Panc1 (cell line): ENCODE data around the gene RRAS2. TPM values are rescaled to one million over a fixed set of nuclear protein-coding genes. Genes with fewer than 3 reads are reported as not detected.

Experiments
- ATAC-seq: fragments of 200-7000 bp; cut with Tn5 transposase; 2 replicates; pipeline ENCODE4 v1.9.1; 2020; ENCODE audit warnings: mild to moderate bottlenecking, moderate library complexity
- BruUV-seq: library from RNA; stranded (reverse); fragments of 400-500 nt; replicated peaks from 2 replicates; lab custom pipeline; 2021; lab: Mats Ljungman, UMichigan
- CTCF ChIA-PET: fragments of 300-600 bp; sonication (Branson Sonifier 250); formaldehyde crosslinking; loops from one replicate; lab custom pipeline; 2022; ENCODE audit warnings: antibody characterized with exemption; lab: Charles Lee
- POLR2A ChIA-PET: fragments of 300-600 bp; sonication (Branson Sonifier 250); formaldehyde crosslinking; loops from one replicate; lab custom pipeline; 2022; ENCODE audit warnings: antibody characterized with exemption; lab: Charles Lee
- DNase-seq: peaks from one replicate; pipeline ENCODE4 v3.0.0-alpha.2; 2010; ENCODE audit warnings: low read depth, low spot score
- H3K27ac ChIP-seq: 2 replicates; pipeline ENCODE4 v1.5.1; 2011; ENCODE audit warnings: mild to moderate bottlenecking, low read length, inconsistent platforms
- H3K27me3 ChIP-seq: fragments of 200-500 bp; sonication (Bioruptor generic); 2 replicates; pipeline ENCODE4 v1.6.0; 2014; ENCODE audit warnings: low read length, inconsistent platforms; ENCODE audit not compliant: control insufficient read depth, insufficient read depth
- H3K36me3 ChIP-seq: fragments of 200-500 bp; sonication (Bioruptor generic); 2 replicates; pipeline ENCODE4 v1.5.1; 2014; ENCODE audit warnings: inconsistent platforms, mild to moderate bottlenecking, low read length, moderate library complexity; ENCODE audit not compliant: control insufficient read depth, insufficient read depth
- H3K4me1 ChIP-seq: 2 replicates; pipeline ENCODE4 v1.5.1; 2011; ENCODE audit warnings: inconsistent platforms, mild to moderate bottlenecking, low read length, moderate library complexity; ENCODE audit not compliant: control insufficient read depth, insufficient read depth
- H3K4me3 ChIP-seq, 2 experiments: 2 replicates each; pipeline ENCODE4 v1.5.1; 2011 to 2012; ENCODE audit warnings: low read depth in 2 of 2, low read length in 2 of 2, mild to moderate bottlenecking in 2 of 2, inconsistent platforms in 1 of 2, moderate library complexity in 1 of 2
- H3K9me3 ChIP-seq: fragments of 200-500 bp; sonication (Bioruptor generic); 2 replicates; pipeline ENCODE4 v1.5.1; 2014; ENCODE audit warnings: low read depth, mild to moderate bottlenecking, inconsistent platforms, low read length, moderate library complexity; ENCODE audit not compliant: control insufficient read depth, insufficient read depth
- POLR2AphosphoS5 ChIP-seq: IDR thresholded peaks from 2 replicates; pipeline ENCODE4 v1.6.1; 2012; ENCODE audit warnings: mild to moderate bottlenecking, low read depth, low read length, moderate library complexity
- SIN3A ChIP-seq: IDR thresholded peaks from 2 replicates; pipeline ENCODE4 v1.6.1; 2012; ENCODE audit warnings: low read depth, mild to moderate bottlenecking, low read length, moderate library complexity, borderline replicate concordance; ENCODE audit not compliant: insufficient read depth
- TCF7L2 ChIP-seq: IDR thresholded peaks from 2 replicates; pipeline ENCODE4 v1.6.1; 2011; ENCODE audit warnings: mild to moderate bottlenecking, low read depth, low read length, inconsistent platforms
- in situ Hi-C: cut with HindIII; loops from 2 replicates; pipeline ENCODE4 v1.10.0; 2016; ENCODE audit warnings: low sequenced_read_pairs, low pct_unique_long_range_greater_than_20kb
- intact Hi-C: fragments of 100-400 bp; cut with micrococcal nuclease; formaldehyde crosslinking; loops from one replicate; pipeline ENCODE4 v1.10.0; 2022; ENCODE audit not compliant: unreplicated experiment
- total RNA-seq: library from RNA; stranded (reverse); gene quantifications from one replicate; pipeline ENCODE4 v1.2.1, GENCODE V29; 2021; ENCODE audit not compliant: unreplicated experiment
- TF ChIP-seq, protein P1 (sequence below), 2 experiments: IDR thresholded peaks; 2 replicates each; pipeline ENCODE4 v1.6.1; 2011 to 2012; ENCODE audit warnings: low read depth in 2 of 2, control low read depth in 1 of 2, low read length in 1 of 2, mild to moderate bottlenecking in 1 of 2, moderate library complexity in 1 of 2; ENCODE audit not compliant: insufficient read depth in 1 of 2
- TF ChIP-seq, protein P2 (sequence below): fragments of 450-650 bp; IDR thresholded peaks from 2 replicates; pipeline ENCODE4 v1.5.1; 2017; ENCODE audit warnings: mild to moderate bottlenecking

Gene RRAS2
- total RNA-seq, 1 experiment from 2014 or later, result 58.4 TPM

DNA sequence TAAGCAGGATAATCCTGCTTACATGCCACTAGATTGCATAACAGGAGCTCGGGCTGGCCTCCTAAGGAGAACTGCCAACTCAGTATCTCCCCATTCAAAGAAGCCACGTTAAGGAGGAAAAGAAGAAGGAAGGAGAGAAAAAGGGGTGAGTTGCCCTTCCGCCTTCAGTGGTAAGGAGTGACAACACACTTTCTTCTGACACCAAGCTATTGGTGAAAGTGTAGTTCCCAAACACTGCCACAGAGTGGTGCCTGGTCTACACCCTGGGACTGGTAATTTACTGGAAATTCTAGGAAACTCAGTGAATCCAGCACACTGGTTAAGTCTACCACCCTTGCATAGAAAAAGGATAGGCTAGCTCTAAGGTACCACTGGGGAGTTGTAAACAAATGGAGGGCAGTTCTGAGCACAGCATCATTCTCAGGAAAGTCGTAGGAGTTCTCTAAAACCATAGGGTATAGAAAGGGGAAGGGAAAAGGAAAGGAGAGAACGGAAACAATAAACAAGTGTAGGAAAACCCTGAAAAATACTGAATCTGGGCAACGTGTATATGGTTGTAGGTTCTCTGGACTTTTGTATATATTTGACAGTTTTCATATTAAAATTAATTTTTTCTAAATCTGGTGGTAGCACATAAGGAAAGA lies 58.2 kb downstream of the RRAS2 start:
- DNase-seq (peak; percentile 58), ATAC-seq (peak; percentile 96)
- H3K4me1 ChIP-seq, result no peaks in the 10 kb centered on the region
- H3K27me3 ChIP-seq, result no peaks in the 10 kb centered on the region
- no peak overlapping the region for H3K4me3 ChIP-seq
- no peaks in the 10 kb centered on the region for H3K9me3 ChIP-seq
- no TSS peak for BruUV-seq
- intact Hi-C loops, result loop anchor here (1.0 to 2.0 kb wide), 2 partner anchors 118 to 155 kb away; no protein-coding TSS in a partner anchor
- ChIA-PET POLR2A (no interaction called here), CTCF (interaction anchor here (0.6 to 2.1 kb wide), 7 partner anchors 9 to 608 kb away, joined by 3 to 47 read pairs (median 7); no protein-coding TSS in a partner anchor)
- H3K27ac ChIP-seq, result no peak overlapping the region
- H3K36me3 ChIP-seq, result no peaks in the 10 kb centered on the region
- in situ Hi-C loops, result no loop called here
- TF ChIP-seq, protein P1, sequence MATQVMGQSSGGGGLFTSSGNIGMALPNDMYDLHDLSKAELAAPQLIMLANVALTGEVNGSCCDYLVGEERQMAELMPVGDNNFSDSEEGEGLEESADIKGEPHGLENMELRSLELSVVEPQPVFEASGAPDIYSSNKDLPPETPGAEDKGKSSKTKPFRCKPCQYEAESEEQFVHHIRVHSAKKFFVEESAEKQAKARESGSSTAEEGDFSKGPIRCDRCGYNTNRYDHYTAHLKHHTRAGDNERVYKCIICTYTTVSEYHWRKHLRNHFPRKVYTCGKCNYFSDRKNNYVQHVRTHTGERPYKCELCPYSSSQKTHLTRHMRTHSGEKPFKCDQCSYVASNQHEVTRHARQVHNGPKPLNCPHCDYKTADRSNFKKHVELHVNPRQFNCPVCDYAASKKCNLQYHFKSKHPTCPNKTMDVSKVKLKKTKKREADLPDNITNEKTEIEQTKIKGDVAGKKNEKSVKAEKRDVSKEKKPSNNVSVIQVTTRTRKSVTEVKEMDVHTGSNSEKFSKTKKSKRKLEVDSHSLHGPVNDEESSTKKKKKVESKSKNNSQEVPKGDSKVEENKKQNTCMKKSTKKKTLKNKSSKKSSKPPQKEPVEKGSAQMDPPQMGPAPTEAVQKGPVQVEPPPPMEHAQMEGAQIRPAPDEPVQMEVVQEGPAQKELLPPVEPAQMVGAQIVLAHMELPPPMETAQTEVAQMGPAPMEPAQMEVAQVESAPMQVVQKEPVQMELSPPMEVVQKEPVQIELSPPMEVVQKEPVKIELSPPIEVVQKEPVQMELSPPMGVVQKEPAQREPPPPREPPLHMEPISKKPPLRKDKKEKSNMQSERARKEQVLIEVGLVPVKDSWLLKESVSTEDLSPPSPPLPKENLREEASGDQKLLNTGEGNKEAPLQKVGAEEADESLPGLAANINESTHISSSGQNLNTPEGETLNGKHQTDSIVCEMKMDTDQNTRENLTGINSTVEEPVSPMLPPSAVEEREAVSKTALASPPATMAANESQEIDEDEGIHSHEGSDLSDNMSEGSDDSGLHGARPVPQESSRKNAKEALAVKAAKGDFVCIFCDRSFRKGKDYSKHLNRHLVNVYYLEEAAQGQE (IDR thresholded peaks at IDR 0.05; ENCODE audit: insufficient read depth in 1 of 2, low read depth in 2 of 2, low read length in 1 of 2), result no peak
- TF ChIP-seq, protein P2, sequence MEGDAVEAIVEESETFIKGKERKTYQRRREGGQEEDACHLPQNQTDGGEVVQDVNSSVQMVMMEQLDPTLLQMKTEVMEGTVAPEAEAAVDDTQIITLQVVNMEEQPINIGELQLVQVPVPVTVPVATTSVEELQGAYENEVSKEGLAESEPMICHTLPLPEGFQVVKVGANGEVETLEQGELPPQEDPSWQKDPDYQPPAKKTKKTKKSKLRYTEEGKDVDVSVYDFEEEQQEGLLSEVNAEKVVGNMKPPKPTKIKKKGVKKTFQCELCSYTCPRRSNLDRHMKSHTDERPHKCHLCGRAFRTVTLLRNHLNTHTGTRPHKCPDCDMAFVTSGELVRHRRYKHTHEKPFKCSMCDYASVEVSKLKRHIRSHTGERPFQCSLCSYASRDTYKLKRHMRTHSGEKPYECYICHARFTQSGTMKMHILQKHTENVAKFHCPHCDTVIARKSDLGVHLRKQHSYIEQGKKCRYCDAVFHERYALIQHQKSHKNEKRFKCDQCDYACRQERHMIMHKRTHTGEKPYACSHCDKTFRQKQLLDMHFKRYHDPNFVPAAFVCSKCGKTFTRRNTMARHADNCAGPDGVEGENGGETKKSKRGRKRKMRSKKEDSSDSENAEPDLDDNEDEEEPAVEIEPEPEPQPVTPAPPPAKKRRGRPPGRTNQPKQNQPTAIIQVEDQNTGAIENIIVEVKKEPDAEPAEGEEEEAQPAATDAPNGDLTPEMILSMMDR, result peak; percentile 89

DNA sequence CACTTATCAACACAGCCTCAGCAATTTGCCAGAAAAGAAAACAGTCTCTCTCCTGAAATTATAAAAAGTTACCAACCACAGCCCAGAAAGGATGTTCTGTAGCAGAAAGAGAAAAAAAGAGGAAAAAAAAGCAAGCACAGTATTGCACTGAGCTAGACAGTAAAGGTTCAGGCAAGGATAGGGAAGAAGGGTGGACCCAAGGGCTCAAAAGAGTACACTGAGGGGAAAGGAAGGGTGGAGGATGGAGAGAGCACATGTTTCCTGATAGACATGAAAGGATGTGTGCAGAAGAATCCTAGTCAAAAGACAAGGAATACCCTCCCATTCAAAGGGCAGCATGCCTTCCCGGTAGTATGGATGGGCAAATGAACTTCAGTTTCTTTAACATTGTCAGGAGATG lies 59.1 kb downstream of the RRAS2 start:
- TF ChIP-seq SIN3A, result no peak
- no peak for TF ChIP-seq POLR2AphosphoS5
- TF ChIP-seq TCF7L2, result no peak
- TF ChIP-seq, protein P1 (IDR thresholded peaks at IDR 0.05; ENCODE audit: insufficient read depth in 1 of 2, low read depth in 2 of 2, low read length in 1 of 2), result no peak
- TF ChIP-seq, protein P2, result no peak
- in situ Hi-C loops (no loop called here), intact Hi-C loops (loop anchor here (1.0 to 2.0 kb wide), 2 partner anchors 119 to 155 kb away; no protein-coding TSS in a partner anchor)
- POLR2A ChIA-PET, result interaction anchor here (0.6 kb wide), 1 partner anchor 9 kb away, joined by 16 read pairs; no protein-coding TSS in a partner anchor
- ATAC-seq (no peak), DNase-seq (no peak)
- Histone ChIP-seq H3K4me1 (no peaks in the 10 kb centered on the region), H3K27me3 (no peaks in the 10 kb centered on the region), H3K27ac (no peak overlapping the region), H3K4me3 (no peak overlapping the region), H3K9me3 (no peaks in the 10 kb centered on the region), H3K36me3 (no peaks in the 10 kb centered on the region)
- CTCF ChIA-PET, result interaction anchor here (1.8 to 2.1 kb wide), 2 partner anchors 119 to 156 kb away, joined by 15 to 47 read pairs; no protein-coding TSS in a partner anchor
- BruUV-seq, result no TSS peak
